GM19452 (cell line): ENCODE measurements around the gene MYLK.
"Not testable (repeated sequence)": the region's sequence is repeated elsewhere in the genome, so short reads cannot be mapped to it uniquely, and the experiment has no call there.

ENCODE experiments used
- ATAC-seq: cut with Tn5 transposase; IDR thresholded peaks from one replicate; pipeline ENCODE4 v1.9.1; 2021; ENCODE audit not compliant: unreplicated experiment

MYLK gene

GRCh38 chr3:123633530-123633929 lies 250.6 kb downstream of the MYLK start:
- no peak for ATAC-seq

GRCh38 chr3:123632161-123632655 lies 251.9 kb downstream of the MYLK start:
- no peak for ATAC-seq

GRCh38 chr3:123629747-123630047 lies 254.4 kb downstream of the MYLK start:
- ATAC-seq, result no peak

GRCh38 chr3:123628996-123629746 lies 255.0 kb downstream of the MYLK start:
- no peak for ATAC-seq

GRCh38 chr3:123627673-123628670 lies 256.2 kb downstream of the MYLK start:
- no peak for ATAC-seq

GRCh38 chr3:123626881-123627280 lies 257.3 kb downstream of the MYLK start:
- ATAC-seq, result no peak

GRCh38 chr3:123624302-123624701 lies 259.8 kb downstream of the MYLK start:
- ATAC-seq, result no peak

GRCh38 chr3:123623346-123623880 lies 260.7 kb downstream of the MYLK start:
- ATAC-seq, result no peak

GRCh38 chr3:123622766-123623165 lies 261.4 kb downstream of the MYLK start:
- no peak for ATAC-seq

GRCh38 chr3:123621850-123622189 lies 262.3 kb downstream of the MYLK start:
- ATAC-seq, result no peak

GRCh38 chr3:123621186-123621849 lies 262.8 kb downstream of the MYLK start:
- ATAC-seq, result no peak

GRCh38 chr3:123620343-123620742 lies 263.8 kb downstream of the MYLK start:
- ATAC-seq, result no peak

GRCh38 chr3:123618768-123619484 lies 265.2 kb downstream of the MYLK start:
- ATAC-seq, result no peak

GRCh38 chr3:123618076-123618708 lies 265.9 kb downstream of the MYLK start:
- no peak for ATAC-seq

- no peak for ATAC-seq
Observed at GRCh38 chr3:123616593-123616992, 267.5 kb downstream of the MYLK start.

- no peak for ATAC-seq
Observed at GRCh38 chr3:123613543-123613942, 270.6 kb downstream of the MYLK start.

GRCh38 chr3:123611674-123612073 lies 272.5 kb downstream of the MYLK start:
- ATAC-seq, result not testable (repeated sequence)

GRCh38 chr3:123611082-123611481 lies 273.1 kb downstream of the MYLK start:
- no peak for ATAC-seq

- peak; percentile 78 for ATAC-seq
Observed at GRCh38 chr3:123610331-123610730, 273.8 kb downstream of the MYLK start.

GRCh38 chr3:123609063-123609462 lies 275.1 kb downstream of the MYLK start:
- ATAC-seq, result no peak
